GM12891 (cell line): ENCODE measurements around the gene FAH.

Experiments used
- POLR2A ChIP-seq: IDR thresholded peaks from 2 replicates; pipeline ENCODE4 v1.6.1; 2011; ENCODE audit warnings: low read depth, low read length, control low read depth
- POLR2AphosphoS5 ChIP-seq: IDR thresholded peaks from 2 replicates; pipeline ENCODE4 v1.6.1; 2011; ENCODE audit warnings: low read depth, low read length, control low read depth

DNA sequence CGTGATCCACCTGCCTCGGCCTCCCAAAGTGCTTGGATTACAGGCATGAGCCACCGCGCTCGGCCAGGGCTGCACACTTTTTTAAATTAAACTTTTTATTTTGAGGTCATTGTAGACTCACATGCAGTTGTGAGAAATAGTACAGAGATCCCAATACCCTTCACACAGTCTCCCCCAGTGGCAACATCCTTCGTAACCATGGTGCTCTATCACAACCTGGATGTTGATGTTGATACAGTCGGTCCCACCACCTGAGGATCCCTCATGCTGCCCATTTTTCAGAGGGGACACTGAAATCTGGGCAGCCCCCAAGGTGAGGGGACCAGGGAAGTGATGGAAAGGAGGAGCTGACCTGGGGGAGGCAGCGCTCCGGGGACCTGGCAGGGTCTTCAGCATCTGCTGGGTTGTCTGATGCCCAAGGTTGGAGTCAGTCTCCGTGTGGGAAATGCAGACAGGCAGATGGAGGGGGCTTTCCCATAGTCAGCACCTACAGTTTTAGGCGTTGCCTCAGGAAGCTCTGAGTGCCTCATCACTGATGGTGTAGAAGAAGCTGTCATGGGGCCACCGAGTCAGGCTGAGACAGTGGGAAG lies 17.1 kb downstream of the FAH start:
- no peak for TF ChIP-seq POLR2A
- no peak for TF ChIP-seq POLR2AphosphoS5
